Stomach (tissue), 4 donors: Measurements from ENCODE around the gene RBM10.

ENCODE experiments used
- CTCF ChIP-seq, 7 experiments: fragments of 450-650 bp in 4 of 7; fragments of 200-600 bp in 3 of 7; sonication (generic) in 3 of 7; IDR thresholded peaks; one replicate each; pipeline ENCODE4 v1.5.1; 2016 to 2019; ENCODE audit warnings: antibody characterized with exemption in 7 of 7, control low read depth in 2 of 7, mild to moderate bottlenecking in 1 of 7
- EP300 ChIP-seq: sonication (generic); formaldehyde crosslinking; IDR thresholded peaks from one replicate; pipeline ENCODE4 v1.6.1; 2017; ENCODE audit warnings: antibody characterized with exemption
- POLR2A ChIP-seq, 4 donors: fragments of 450-650 bp; IDR thresholded peaks; one replicate each; pipeline ENCODE4 v1.6.1; 2016; ENCODE audit warnings: antibody characterized with exemption in 4 of 4, control low read depth in 2 of 4, mild to moderate bottlenecking in 1 of 4, moderate library complexity in 1 of 4
- POLR2AphosphoS5 ChIP-seq, 3 donors: sonication (generic); formaldehyde crosslinking; IDR thresholded peaks; one replicate each; pipeline ENCODE4 v1.6.1; 2016; ENCODE audit warnings: antibody characterized with exemption in 3 of 3

GRCh38 chrX:47170861-47171692 lies 26.1 kb downstream of the RBM10 start:
- no peak for TF ChIP-seq EP300
- no peak for TF ChIP-seq CTCF (IDR thresholded peaks at IDR 0.05)
- no peak for TF ChIP-seq POLR2A (IDR thresholded peaks at IDR 0.05)
- no peak for TF ChIP-seq POLR2AphosphoS5 (IDR thresholded peaks at IDR 0.05)
